HUES6 (cell line): ENCODE results near the gene GNA12.
A peak's percentile ranks its signal among the peaks of the same experiment; 100 is the strongest.

Experiments used
- H3K27ac ChIP-seq: 2 replicates; pipeline ENCODE4 v1.7.0; 2013; ENCODE audit warnings: low read depth, mild to moderate bottlenecking, low read length, inconsistent platforms
- H3K27me3 ChIP-seq: 2 replicates; pipeline ENCODE4 v1.6.1; 2013; ENCODE audit warnings: low read length; ENCODE audit not compliant: control insufficient read depth, insufficient read depth
- H3K36me3 ChIP-seq: 2 replicates; pipeline ENCODE4 v1.6.1; 2013; ENCODE audit warnings: low read length; ENCODE audit not compliant: control insufficient read depth, insufficient read depth
- H3K4me1 ChIP-seq: 2 replicates; pipeline ENCODE4 v1.6.1; 2013; ENCODE audit warnings: low read length; ENCODE audit not compliant: control insufficient read depth, insufficient read depth
- H3K4me3 ChIP-seq: 2 replicates; pipeline ENCODE4 v1.5.1; 2013; ENCODE audit warnings: low read depth, low read length
- H3K9ac ChIP-seq: one replicate; pipeline ENCODE4 v1.6.1; 2013; ENCODE audit warnings: mild to moderate bottlenecking, low read length
- H3K9me3 ChIP-seq: 2 replicates; pipeline ENCODE4 v1.6.1; 2013; ENCODE audit warnings: low read depth, low read length; ENCODE audit not compliant: control insufficient read depth, insufficient read depth

The GNA12 gene

GRCh38 chr7:2823130-2823529 lies 21.0 kb downstream of the GNA12 start:
- no peak overlapping the region for H3K9ac ChIP-seq
- H3K4me3 ChIP-seq, result no peak overlapping the region
- H3K27ac ChIP-seq, result peak overlapping the region; percentile 69; the same call in 1 of the 2 replicates
- H3K9me3 ChIP-seq, result peaks cover 4% of the 10 kb centered on the region; the same call in 1 of the 2 replicates
- peaks cover 8% of the 10 kb centered on the region; the same call in 1 of the 2 replicates for H3K36me3 ChIP-seq
- no peaks in the 10 kb centered on the region for H3K27me3 ChIP-seq
- H3K4me1 ChIP-seq, result peaks cover 77% of the 10 kb centered on the region

GRCh38 chr7:2821842-2822507 lies 22.1 kb downstream of the GNA12 start:
- H3K36me3 ChIP-seq, result peaks cover 5% of the 10 kb centered on the region; the same call in 1 of the 2 replicates
- H3K4me1 ChIP-seq, result peaks cover 77% of the 10 kb centered on the region
- H3K27ac ChIP-seq, result peak overlapping the region; percentile 69
- peaks cover 4% of the 10 kb centered on the region; the same call in 1 of the 2 replicates for H3K9me3 ChIP-seq
- no peaks in the 10 kb centered on the region for H3K27me3 ChIP-seq
- no peak overlapping the region for H3K4me3 ChIP-seq
- H3K9ac ChIP-seq, result peak overlapping the region; percentile 18

- peak overlapping the region; percentile 69 for H3K27ac ChIP-seq
Measured at GRCh38 chr7:2821161-2821841, 22.8 kb downstream of the GNA12 start.

GRCh38 chr7:2820508-2820934 lies 23.6 kb downstream of the GNA12 start:
- no peak overlapping the region for H3K4me3 ChIP-seq

More at GRCh38 chr7:2821161-2821841, 22.8 kb downstream of the GNA12 start:
- no peaks in the 10 kb centered on the region for H3K9me3 ChIP-seq
- H3K4me1 ChIP-seq, result peaks cover 77% of the 10 kb centered on the region
- H3K27me3 ChIP-seq, result no peaks in the 10 kb centered on the region
- peak overlapping the region; percentile 21 for H3K9ac ChIP-seq
- H3K36me3 ChIP-seq, result no peaks in the 10 kb centered on the region
- H3K4me3 ChIP-seq, result no peak overlapping the region

GRCh38 chr7:2819954-2820397 lies 24.1 kb downstream of the GNA12 start:
- no peak overlapping the region for H3K27ac ChIP-seq
- no peaks in the 10 kb centered on the region for H3K9me3 ChIP-seq
- peaks cover 78% of the 10 kb centered on the region for H3K4me1 ChIP-seq
- no peak overlapping the region for H3K4me3 ChIP-seq
- H3K27me3 ChIP-seq, result no peaks in the 10 kb centered on the region
- no peaks in the 10 kb centered on the region for H3K36me3 ChIP-seq
- H3K9ac ChIP-seq, result no peak overlapping the region

More at GRCh38 chr7:2820508-2820934, 23.6 kb downstream of the GNA12 start:
- no peaks in the 10 kb centered on the region for H3K27me3 ChIP-seq
- no peaks in the 10 kb centered on the region for H3K9me3 ChIP-seq
- H3K9ac ChIP-seq, result peak overlapping the region; percentile 21
- peaks cover 78% of the 10 kb centered on the region for H3K4me1 ChIP-seq
- H3K36me3 ChIP-seq, result no peaks in the 10 kb centered on the region
- H3K27ac ChIP-seq, result peak overlapping the region; percentile 69

- H3K4me3 ChIP-seq, result no peak overlapping the region
- peak overlapping the region; percentile 43; the same call in 1 of the 2 replicates for H3K27ac ChIP-seq
- no peaks in the 10 kb centered on the region for H3K27me3 ChIP-seq
- peaks cover 78% of the 10 kb centered on the region for H3K4me1 ChIP-seq
- H3K36me3 ChIP-seq, result no peaks in the 10 kb centered on the region
- no peaks in the 10 kb centered on the region for H3K9me3 ChIP-seq
- no peak overlapping the region for H3K9ac ChIP-seq
Measured at GRCh38 chr7:2819161-2819953, 24.8 kb downstream of the GNA12 start.

- Histone ChIP-seq H3K4me1 (peaks cover 78% of the 10 kb centered on the region), H3K9me3 (no peaks in the 10 kb centered on the region), H3K27me3 (no peaks in the 10 kb centered on the region), H3K36me3 (no peaks in the 10 kb centered on the region), H3K9ac (no peak overlapping the region), H3K27ac (peak overlapping the region; percentile 43; the same call in 1 of the 2 replicates), H3K4me3 (no peak overlapping the region)
Measured at GRCh38 chr7:2818653-2819052, 25.5 kb downstream of the GNA12 start.

- H3K9me3 ChIP-seq, result no peaks in the 10 kb centered on the region
- no peak overlapping the region for H3K27ac ChIP-seq
- no peaks in the 10 kb centered on the region for H3K27me3 ChIP-seq
- no peak overlapping the region for H3K9ac ChIP-seq
- no peaks in the 10 kb centered on the region for H3K36me3 ChIP-seq
- H3K4me1 ChIP-seq, result peaks cover 78% of the 10 kb centered on the region
- H3K4me3 ChIP-seq, result no peak overlapping the region
Measured at GRCh38 chr7:2818121-2818520, 26.0 kb downstream of the GNA12 start.

- H3K9ac ChIP-seq, result no peak overlapping the region
- peaks cover 71% of the 10 kb centered on the region for H3K4me1 ChIP-seq
- no peak overlapping the region for H3K27ac ChIP-seq
Measured at GRCh38 chr7:2817456-2817855, 26.7 kb downstream of the GNA12 start.

GRCh38 chr7:2815875-2816245 lies 28.2 kb downstream of the GNA12 start:
- Histone ChIP-seq H3K9me3 (no peaks in the 10 kb centered on the region), H3K27ac (0 out of 2 replicates have a peak overlapping the region, but pooled peaks have one; percentile 63), H3K36me3 (no peaks in the 10 kb centered on the region), H3K4me3 (peak overlapping the region; percentile 30; the same call in 1 of the 2 replicates), H3K9ac (peak overlapping the region; percentile 56), H3K27me3 (no peaks in the 10 kb centered on the region), H3K4me1 (peaks cover 68% of the 10 kb centered on the region)

More at GRCh38 chr7:2817456-2817855, 26.7 kb downstream of the GNA12 start:
- Histone ChIP-seq H3K36me3 (no peaks in the 10 kb centered on the region), H3K9me3 (no peaks in the 10 kb centered on the region), H3K27me3 (no peaks in the 10 kb centered on the region), H3K4me3 (no peak overlapping the region)
